Liver (tissue), 3 donors: ENCODE results near the gene ZNF792.
"Not testable (repeated sequence)": the region's sequence is repeated elsewhere in the genome, so short reads cannot be mapped to it uniquely, and the experiment has no call there.

ENCODE experiments used
- EGR1 ChIP-seq, 2 donors: IDR thresholded peaks; 2 replicates each; pipeline ENCODE4 v1.6.1; 2016 to 2018; ENCODE audit warnings: antibody characterized with exemption in 2 of 2, low read depth in 2 of 2
- FOXA1 ChIP-seq: IDR thresholded peaks from 2 replicates; pipeline ENCODE4 v1.6.1; 2016; ENCODE audit warnings: antibody characterized with exemption
- GABPA ChIP-seq, 2 donors: IDR thresholded peaks in 1 of 2; conservative IDR thresholded peaks in 1 of 2; 2 replicates each; pipeline ENCODE4 v1.6.1; 2016; ENCODE audit warnings: antibody characterized with exemption in 2 of 2, mild to moderate bottlenecking in 1 of 2, moderate library complexity in 1 of 2
- RAD21 ChIP-seq, 2 donors: IDR thresholded peaks; 2 replicates each; pipeline ENCODE4 v1.6.1; 2016; ENCODE audit warnings: antibody characterized with exemption in 2 of 2, mild to moderate bottlenecking in 2 of 2
- RXRA ChIP-seq, 2 donors: IDR thresholded peaks; 2 replicates each; pipeline ENCODE4 v1.6.1; 2017 to 2018; ENCODE audit warnings: antibody characterized with exemption in 2 of 2, mild to moderate bottlenecking in 1 of 2
- SP1 ChIP-seq: IDR thresholded peaks from 2 replicates; pipeline ENCODE4 v1.6.1; 2018; ENCODE audit warnings: antibody characterized with exemption, mild to moderate bottlenecking
- TAF1 ChIP-seq: conservative IDR thresholded peaks from 2 replicates; pipeline ENCODE4 v1.6.1; 2016; ENCODE audit warnings: antibody characterized with exemption, mild to moderate bottlenecking
- YY1 ChIP-seq: IDR thresholded peaks from 2 replicates; pipeline ENCODE4 v1.6.1; 2016; ENCODE audit warnings: antibody characterized with exemption, mild to moderate bottlenecking
- TF ChIP-seq, protein P1 (sequence below): fragments of 150-350 bp; IDR thresholded peaks from 2 replicates; pipeline ENCODE4 v1.5.1; 2017; ENCODE audit warnings: improper control_type of control experiment, low read depth, low read length; ENCODE audit not compliant: missing input control
- TF ChIP-seq, protein P2 (sequence below): IDR thresholded peaks from 2 replicates; pipeline ENCODE4 v1.6.1; 2016; ENCODE audit warnings: antibody characterized with exemption
- donor health status: healthy.
- donor health status: healthy.

DNA sequence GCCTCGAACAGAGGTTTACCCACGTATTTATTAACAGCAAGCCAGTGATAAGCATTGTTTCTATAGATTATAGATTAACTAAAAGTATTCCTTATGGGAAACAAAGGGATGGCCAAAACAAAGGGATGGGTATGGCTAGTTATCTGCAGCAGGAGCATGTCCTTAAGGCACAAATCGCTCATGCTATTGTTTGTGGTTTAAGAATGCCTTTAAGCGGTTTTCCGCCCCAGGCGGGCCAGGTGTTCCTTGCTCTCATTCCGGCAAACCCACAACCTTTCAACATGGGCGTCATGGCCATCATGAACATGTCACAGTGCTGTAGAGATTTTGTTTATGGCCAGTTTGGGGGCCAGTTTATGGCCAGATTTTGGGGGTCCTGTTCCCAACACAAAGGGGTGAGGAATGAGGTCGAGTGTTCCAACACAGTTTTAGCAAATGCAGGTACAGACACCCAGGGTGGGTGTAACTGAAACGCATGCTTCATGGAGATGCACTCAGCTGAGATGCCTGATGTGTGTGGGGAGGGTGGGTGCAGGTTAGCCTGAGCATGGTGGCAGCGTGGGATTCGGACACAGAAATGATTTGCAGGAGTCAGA, 6.3 kb upstream of the ZNF792 start:
- TF ChIP-seq, protein P1, sequence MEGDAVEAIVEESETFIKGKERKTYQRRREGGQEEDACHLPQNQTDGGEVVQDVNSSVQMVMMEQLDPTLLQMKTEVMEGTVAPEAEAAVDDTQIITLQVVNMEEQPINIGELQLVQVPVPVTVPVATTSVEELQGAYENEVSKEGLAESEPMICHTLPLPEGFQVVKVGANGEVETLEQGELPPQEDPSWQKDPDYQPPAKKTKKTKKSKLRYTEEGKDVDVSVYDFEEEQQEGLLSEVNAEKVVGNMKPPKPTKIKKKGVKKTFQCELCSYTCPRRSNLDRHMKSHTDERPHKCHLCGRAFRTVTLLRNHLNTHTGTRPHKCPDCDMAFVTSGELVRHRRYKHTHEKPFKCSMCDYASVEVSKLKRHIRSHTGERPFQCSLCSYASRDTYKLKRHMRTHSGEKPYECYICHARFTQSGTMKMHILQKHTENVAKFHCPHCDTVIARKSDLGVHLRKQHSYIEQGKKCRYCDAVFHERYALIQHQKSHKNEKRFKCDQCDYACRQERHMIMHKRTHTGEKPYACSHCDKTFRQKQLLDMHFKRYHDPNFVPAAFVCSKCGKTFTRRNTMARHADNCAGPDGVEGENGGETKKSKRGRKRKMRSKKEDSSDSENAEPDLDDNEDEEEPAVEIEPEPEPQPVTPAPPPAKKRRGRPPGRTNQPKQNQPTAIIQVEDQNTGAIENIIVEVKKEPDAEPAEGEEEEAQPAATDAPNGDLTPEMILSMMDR, result not testable (repeated sequence)
- not testable (repeated sequence) for TF ChIP-seq YY1; GABPA (IDR thresholded peaks at IDR 0.05 in 1 of 2, conservative IDR thresholded peaks at IDR 0.05 in 1 of 2); TAF1; EGR1 (IDR thresholded peaks at IDR 0.05; ENCODE audit: low read depth in 2 of 2); FOXA1; RAD21 (IDR thresholded peaks at IDR 0.05); SP1; RXRA (IDR thresholded peaks at IDR 0.05)
- TF ChIP-seq, protein P2, sequence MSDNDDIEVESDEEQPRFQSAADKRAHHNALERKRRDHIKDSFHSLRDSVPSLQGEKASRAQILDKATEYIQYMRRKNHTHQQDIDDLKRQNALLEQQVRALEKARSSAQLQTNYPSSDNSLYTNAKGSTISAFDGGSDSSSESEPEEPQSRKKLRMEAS, result not testable (repeated sequence)
